ENCODE results near the gene SLC9A3.
A peak's percentile ranks its signal among the peaks of the same experiment; 100 is the strongest.

The SLC9A3 gene

DNA sequence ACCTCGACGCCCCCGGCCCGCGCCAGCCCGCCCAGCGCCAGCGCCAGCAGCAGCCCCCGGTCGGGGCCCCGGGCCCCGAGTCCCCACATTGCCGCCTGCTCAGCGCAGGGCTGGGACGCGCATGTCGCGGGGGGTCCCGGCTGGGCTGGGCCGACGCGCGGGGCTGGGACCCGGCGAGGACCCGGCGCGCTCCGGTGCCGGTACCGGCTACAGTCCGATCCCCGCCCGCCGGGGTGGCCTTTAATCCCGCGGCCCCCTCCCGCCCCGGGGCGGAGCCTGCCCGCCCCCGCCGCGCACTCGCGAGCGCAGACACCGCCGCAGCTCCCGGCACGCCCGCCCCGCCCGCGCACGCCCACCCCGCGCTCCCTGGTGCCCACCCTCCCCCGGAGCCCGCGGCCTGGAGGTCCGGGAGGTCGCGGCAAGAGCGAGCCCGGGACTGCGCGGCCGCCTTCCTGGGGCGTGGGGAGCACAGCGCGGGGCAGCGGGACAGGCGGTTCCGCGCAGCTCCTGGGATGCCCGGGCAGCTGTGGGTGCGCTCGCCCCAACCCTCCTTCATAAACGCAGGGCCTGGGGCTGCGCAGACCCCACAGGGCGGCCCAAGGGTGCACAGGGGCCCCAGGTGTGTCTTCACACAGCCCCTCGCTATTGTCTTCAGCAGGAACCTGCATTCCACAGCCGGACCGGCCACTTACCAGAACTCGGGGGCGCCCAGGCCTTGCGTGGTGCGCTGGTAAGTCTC, at the start of gene SLC9A3:
TSS of gene SLC9A3 (minus strand) at position 216 of the 739 bp plus-strand sequence.
- no peak for DNase-seq

DNA sequence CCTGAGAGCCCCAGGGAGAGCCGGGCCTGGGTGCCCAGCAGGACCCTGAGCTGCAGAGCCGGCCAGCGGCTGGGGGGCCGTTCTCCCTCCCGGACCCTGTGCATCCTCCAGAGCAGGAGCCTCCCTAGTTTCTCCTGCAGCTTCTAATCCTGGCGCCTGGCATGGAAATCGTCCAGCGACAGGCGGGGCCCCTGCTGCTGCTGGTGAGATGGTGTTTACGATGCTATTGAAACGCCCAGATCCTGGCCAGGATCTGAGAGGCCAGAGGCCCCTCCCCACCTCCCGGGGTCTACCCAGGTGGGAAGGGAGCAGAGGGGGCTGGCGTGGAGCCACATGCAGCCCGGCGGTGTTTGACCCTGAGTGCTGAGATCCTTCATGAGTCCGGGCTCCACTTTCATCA, 49.7 kb upstream of the SLC9A3 start:
- DNase-seq, result no peak

DNA sequence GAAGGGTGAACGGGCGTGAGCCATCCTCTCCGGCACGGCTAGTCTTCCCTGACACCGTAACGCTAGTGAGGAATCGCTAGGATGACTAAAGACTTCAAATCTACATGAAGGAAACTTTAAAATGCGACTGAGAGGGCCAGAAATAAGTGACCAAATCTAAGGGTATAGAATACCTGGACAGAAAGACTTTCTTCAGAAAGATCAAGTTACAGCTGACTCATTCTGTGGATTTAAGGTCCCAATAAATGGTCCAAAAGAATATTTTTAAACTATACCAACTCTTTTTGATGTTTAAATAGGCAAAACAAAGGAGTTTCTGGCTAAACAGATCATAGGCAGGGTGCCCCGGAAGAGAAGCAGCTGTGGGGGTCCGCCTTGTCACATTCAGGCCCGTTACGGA, 49.0 kb upstream of the SLC9A3 start:
- no peak for DNase-seq

DNA sequence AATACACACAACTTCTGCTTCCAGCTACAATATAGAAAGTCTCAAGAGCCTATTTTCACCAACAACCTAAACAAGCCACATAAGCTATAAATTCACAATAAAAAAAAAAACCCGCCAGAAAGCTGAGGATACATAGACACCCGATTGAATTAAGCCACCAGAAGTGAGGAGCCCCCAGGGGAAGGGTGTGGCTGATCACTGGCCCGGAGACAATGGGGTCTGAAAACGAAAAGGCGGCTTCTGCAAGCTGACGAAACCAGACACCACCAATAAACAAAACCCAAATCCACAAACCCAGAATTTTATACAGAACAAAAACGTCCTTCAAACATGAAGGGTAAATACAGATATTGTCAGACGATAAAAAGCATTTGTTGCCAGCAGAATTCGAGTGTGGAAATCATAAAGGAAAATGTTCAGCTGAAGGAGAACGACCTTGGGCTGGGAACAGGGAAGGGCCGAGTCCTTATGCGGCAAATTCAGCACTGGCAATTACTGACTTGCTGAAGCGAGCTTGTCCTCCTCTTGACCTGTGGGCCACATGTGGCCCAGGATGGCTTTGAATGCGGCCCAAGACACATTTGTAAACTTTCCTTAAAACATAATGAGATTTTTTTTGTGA, 48.3 kb upstream of the SLC9A3 start:
- no peak for DNase-seq

DNA sequence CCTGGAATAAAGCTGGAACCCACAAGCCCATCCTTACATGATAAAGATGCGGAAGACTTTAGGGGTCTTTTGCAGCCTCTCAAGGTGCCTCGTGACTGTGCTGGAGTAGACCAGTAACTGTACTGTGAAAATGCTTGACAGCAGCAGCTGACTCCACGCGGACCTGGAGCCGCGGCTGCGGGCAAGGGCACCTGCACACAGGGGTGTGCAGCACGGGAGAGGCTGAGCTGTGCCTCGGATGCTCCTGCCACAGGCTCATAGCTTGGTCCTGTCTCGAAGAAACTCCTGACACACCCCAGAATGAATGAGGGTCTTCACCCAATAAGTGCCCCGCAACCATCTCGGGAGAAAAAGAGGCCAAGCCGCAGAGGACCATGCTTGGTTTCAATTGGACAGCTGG, 47.5 kb upstream of the SLC9A3 start:
- no peak for DNase-seq

DNA sequence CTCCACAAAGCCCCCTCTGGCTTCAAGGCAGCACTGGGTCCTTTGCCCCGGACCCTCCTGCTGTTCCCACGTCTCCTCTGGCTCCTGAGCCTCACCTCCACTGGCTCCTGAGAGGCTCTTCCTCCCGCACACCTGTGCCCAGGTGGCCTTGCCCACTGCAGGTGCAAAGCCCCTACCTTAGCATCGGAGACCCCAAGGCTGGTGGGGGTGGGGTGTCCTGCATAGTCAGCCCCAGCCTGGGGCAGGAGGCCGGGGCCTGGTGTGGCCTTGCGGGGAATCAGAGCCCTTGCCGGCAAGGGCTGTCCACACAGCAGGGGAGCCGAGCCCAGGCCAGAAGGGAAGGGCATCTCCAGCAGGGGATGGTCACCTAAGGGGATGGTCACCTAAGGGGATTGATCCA, 46.6 kb upstream of the SLC9A3 start:
- DNase-seq, result no peak

DNA sequence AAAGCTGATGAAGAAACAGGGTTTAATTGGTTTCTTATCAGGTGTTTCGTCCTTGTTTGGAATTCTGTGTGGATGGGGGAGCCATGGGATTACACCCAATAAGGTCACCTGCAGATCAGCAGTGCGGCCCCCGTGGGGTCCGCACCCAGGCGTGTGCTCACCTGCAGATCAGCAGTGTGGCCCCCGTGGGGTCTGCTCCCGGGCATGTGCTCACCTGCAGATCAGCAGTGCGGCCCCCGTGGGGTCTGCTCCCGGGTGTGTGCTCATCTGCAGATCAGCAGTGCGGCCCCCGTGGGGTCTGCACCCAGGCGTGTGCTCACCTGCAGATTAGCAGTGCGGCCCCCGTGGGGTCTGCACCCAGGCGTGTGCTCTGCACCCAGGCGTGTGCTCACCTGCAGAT, 46.2 kb upstream of the SLC9A3 start:
- DNase-seq, result no peak

DNA sequence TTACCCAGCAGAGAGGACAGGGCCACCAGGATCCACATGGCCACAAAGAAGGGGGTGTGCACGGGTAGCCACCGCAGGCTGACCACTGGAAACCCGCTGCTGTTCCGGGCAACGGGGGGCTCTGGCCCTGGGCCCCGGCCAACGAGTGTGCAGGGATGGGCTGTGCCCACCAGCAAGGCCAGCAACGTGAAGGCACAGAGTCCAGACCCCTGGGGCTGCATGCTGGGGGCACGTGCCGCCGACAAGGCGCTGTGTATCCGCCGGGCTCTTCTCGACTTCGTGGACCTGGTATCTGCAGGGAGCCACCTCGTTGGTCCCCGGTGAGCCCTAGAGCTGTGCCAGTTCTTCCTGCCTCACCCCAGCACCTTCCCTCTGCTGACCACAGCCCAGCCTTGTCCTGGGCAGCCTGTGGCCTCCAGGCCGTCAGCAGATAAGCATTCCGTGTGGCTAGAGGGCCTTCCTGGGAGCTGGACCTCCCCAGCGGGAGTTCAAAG, 45.7 kb upstream of the SLC9A3 start:
- DNase-seq, result no peak

DNA sequence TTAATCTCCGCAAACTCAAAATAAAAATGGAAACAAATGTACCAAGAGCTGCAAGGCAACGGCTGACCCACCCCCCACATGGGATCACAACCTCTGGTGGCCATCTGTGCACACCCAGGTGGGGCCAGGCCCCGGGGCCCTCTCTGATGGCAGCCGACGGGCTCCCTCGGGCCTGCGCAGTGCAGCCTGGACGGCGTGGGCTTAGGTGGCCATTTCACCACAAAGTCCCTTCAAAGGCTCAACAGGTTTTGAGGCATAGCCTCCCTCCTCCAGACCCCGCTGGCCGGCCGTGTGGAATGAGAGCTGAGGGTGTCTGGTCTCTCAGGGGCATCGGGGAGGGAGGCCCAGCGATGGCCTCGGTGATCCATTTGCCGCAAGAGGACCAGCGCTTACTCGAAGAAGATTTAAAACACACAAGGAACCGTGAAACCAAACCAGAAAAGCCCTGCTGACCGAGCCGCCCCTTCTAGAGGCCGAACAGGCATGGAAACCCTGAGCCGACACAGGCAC, 45.2 kb upstream of the SLC9A3 start:
- no peak for DNase-seq

DNA sequence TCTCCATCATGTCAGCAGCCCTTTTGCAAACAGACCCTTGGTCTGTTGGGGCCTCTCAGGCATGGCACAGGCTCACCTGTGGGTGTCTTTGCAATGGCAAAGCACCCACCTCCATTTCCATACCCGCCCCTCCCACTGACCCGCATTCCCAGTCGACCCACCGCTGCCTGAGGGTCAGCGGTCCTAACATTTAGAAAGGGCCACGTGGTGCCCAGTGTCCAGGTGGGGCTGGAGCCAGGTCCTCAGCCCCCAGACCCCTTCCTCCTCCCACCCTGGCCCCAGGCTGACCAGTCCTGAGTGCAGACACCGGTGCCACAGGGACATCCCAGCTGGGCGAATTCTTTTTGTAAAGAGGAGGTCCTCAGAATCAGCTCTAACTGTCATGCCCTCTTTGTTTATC, 44.6 kb upstream of the SLC9A3 start:
- peak; percentile 9 for DNase-seq

DNA sequence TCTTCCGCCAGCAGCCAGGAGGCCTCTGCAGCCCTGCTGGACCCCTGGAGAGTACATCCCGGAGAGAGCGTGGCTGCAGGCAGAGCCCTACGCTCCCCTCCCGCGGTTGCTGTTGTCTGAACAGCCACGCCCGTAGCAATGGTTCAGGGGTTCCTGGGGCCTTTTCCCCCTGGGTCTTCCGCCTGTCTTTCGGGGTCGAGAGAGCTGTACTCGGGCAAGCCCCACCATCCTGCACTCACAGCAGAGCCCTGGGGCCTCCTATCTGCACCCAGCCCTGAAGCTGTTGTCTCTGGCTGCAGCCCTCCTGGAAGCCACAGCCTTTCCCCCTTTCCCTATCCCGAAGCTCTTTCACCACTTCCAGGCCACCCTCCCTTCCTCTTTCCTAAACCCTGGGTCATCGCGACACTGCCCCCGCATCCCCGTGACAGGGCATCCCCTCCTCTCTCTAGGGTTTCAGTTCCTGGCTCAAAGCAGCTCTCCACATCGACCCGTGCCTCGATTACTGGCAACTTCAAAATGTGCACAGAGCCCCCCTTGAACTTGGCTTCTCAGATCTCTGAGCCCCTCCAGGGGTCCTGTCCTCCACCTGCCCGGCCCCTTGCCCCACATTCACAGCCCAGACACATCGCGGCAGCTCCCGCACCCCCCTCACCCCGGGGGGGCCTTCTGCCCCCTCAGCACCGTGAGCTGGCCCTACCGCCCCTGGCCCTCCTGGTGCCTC, 44.0 kb upstream of the SLC9A3 start:
- DNase-seq, result no peak

DNA sequence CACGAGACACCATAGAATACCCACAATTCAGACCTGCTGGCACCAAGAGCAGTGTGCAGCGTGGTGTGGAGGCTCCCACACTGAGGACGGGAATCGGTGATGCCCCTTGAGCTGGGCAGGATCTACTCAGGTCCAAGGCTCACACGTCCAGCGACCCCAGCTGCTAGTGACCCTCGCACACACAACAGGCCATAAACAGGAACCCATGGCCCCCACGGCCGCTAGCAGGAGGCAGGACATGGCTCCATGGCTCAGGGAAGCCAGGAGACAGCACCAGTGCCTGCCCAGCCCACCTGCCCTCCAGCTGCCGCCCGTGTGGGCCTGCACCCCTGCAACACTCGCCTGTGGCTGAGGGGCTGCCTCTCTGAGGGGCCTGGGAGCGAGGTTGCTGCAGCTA, 43.4 kb upstream of the SLC9A3 start:
- peak; percentile 11 for DNase-seq

DNA sequence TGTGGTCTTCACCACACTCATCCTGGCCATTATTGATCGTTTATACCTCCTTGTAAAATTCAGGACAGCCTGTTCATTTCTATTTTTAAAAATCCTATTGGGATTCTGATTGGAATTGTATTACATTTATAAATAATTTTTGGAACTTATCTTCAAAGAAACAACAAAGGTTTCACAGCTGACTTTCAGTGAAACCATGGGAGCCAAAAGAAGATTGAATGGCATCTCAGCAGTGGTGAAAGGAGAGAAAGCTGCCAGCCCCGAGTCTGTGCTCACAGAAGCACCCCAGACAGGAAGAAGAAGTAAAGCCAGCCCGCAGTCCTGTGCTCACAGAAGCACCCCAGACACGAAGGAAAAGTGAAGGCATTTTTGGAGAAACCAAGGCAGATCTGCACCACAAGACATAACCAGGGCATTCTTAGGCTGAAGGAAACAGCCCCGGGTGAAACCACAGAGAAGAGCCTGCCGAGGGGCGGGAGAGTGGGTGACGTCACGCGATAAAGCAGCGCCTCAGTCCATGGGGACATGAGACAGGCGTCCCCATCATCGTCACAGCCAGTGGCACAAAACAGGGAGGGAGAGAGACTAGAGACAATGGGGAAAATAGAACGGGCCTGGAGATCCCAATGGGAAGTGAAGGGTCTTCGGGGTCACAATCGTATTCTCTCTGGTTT, 42.5 kb upstream of the SLC9A3 start:
- peak; percentile 7 for DNase-seq

DNA sequence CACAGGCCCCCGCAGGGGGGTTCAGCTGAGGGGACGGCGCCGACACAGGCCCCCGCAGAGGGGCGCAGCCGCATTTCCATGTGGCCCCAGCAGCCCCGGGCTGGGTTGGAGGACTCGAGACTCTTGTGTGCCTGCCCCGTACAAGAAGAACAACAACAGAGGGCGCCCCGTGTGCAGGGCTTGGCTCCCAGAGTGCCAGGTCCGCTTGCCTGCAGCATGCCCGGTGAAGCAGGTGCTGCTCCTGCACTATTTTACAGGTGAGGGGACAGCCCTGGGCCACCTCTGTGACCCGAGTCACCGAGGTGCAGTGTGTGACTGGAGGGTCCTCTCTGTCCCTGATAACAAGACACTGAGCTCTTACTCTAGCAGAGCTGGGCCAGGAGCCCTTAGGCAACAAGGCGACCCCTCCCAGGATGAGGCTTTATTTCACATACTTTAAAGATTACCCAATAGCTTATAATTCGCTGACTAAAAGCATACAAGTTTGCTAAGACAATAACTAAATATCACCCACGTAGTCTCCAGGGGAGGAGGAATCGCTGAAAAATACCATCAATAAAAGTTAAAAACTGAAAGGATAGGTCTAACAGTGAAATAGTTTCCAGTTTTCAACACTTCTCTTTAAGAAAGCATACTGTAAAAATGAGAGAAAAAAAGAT, 41.7 kb upstream of the SLC9A3 start:
- peak; percentile 26 for DNase-seq

DNA sequence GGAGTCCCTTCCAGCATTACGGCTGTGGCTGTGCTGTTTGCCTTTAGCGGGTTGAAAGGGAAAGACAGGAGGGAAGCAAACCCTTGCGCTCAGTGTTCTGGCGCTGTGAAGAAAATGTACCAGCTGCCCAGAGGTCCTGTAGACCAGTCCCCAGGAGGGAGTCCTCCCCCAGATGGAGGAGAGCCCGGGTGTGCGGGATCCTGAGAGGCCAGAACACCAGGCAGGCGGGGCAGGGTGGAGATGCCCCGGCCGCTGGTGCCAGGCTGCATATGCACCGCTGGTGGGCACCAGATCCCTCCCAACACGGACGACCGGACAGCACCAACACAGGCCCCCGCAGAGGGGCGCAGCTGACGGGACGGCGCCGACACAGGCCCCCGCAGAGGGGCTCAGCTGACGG, 37.2 kb upstream of the SLC9A3 start:
- peak; percentile 30 for DNase-seq

DNA sequence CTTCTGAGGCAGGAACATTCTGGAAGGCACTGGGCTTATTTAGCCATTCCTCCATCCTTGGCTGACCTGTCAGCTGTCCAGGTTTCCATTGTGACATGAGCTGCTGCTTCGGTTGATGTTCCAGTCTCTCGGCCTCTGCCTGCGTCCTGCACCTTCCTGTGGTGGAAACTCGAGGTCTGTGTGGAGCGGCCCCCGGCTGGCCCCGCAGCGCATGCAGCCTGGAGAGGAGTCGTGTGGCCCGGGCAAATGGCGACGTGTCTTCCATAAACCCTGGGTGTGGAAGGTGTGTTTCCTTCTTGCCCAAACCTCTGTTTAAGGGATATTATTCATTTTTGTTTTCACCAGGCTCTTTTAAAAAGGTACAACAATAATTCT, 36.5 kb upstream of the SLC9A3 start:
- DNase-seq, result no peak

DNA sequence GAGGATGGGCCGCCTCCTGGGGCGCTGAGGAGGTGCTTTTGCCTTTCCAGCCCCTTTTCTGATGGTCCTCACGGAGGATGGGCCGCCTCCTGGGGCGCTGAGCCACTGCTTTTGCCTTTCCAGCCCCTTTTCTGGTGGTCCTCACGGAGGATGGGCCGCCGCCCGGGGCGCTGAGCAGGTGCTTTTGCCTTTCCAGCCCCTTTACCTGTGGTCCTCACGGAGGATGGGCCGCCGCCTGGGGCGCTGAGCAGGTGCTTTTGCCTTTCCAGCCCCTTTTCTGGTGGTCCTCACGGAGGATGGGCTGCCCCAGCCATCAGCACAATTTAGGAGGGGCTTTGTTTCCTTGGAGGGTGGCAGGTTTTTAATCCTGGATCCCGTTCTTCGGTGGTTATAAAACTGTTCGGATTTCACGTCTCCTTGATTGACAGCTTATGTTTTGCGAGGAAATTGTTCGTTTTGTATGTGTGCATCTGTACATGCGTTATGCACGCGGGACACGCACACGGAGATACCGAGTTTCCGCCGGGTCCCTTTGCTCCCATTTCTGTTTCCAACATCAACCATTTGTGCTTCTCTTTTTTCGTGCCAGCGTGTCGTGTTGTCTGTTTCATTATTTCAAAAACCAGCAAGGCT, 34.7 kb upstream of the SLC9A3 start:
- DNase-seq, result peak; percentile 3

DNA sequence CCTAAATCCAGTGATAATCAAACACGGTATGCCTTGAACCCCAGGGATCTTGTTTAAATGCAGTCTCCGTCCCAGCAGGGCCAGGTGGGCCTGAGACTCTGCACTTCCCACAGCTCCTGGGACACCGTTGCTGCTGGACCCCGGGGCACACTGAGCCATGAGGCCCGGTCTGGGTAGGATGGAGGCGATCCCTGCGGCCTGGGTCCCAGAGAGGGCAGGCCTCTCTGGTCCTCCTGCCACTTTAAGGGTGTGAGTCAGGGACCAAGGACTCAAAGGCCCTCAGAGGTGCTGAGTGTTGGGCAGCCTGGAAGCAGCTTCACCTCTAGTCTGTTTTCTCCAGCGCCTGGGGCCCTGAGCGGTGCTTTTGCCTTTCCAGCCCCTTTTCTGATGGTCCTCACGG, 34.1 kb upstream of the SLC9A3 start:
- DNase-seq, result peak; percentile 7

DNA sequence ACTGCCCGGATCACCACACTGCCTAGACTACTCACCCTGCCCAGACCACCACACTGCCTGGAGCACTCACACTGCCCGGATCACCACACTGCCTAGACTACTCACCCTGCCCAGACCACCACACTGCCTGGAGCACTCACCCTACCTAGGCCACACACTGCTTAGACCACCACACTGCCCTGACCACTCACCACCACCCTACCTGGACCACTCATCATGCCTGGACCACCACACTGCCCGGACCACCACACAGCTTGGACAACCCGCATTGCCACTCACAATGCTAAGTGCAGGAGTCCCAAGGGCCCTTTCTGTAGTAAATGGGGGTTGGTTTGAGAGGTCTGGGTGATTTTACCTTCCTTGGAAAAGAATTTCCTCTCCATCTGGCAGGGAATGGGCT, 33.7 kb upstream of the SLC9A3 start:
- peak; percentile 3 for DNase-seq

DNA sequence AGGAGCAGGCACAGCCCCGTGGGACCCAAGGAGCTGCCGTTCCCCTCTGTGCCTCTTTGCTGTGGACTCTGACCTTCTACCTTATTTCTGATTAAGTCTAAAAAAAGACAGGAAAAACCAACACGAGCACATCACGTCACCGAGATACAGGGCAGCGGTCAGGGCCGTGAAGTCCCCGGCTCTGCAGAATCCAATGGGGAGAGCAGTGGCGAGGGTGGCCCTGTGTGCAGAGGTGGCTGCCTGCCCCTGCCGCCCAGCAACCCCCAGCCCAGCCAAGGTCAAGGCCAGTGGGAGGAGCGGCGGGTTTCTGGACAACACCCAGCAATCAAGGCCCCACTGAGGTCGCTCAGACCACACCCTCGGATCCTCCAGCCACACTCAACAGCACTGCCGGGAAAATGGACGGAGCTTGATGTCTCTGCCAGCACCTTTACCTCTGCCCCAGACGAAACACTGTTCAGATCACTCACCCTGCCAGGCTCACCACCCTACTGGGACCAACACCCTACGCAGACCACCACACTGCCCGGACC, 32.7 kb upstream of the SLC9A3 start:
- DNase-seq, result peak; percentile 18

DNA sequence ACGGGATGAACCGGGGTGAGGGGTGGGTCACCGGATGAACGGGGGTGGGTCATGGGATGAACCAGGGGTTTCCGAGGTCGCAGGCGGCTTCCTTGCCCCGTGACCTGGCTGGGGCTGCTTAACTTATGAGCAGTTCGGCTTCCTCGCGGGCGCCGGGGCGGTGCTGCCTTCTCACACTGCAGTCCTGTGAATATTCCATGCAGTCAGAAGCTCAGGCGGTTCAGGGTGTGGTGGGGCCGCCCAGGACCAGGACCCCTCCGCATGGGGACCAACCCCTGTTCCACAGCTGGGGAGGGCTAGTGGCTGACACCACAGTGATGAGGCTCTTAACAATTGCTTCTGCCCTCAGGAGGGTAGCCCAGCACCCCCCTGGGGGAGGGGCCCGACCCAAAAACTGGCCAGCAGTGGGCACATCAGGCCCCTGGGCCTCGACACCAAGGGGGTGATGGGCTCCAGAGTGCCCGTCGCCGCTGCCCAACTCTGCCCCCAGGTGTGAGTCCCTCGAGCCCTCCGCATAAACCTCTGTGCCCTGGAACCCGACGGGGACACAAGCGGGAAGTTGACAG, 30.9 kb upstream of the SLC9A3 start:
- DNase-seq, result peak; percentile 27
